DOHH2 (cell line): Measurements from ENCODE around the gene ARHGAP24.

Experiments used
- H3F3A ChIP-seq: fragments of 200-600 bp; sonication (generic), shearing (Covaris generic); 2 replicates; pipeline ENCODE4 v1.6.0; 2016; ENCODE audit warnings: antibody characterized with exemption, mild to moderate bottlenecking; ENCODE audit not compliant: control insufficient read depth, insufficient read depth
- H3K27ac ChIP-seq: fragments of 200-600 bp; sonication (generic); 2 replicates; pipeline ENCODE4 v1.5.1; 2014; ENCODE audit warnings: low read depth, mild to moderate bottlenecking, low read length, moderate library complexity
- H3K27me3 ChIP-seq: fragments of 200-600 bp; sonication (generic); 2 replicates; pipeline ENCODE4 v1.6.1; 2014; ENCODE audit warnings: mild to moderate bottlenecking, low read length, mixed read lengths; ENCODE audit not compliant: control insufficient read depth
- H3K36me3 ChIP-seq: fragments of 200-600 bp; sonication (generic); 2 replicates; pipeline ENCODE4 v1.6.1; 2014; ENCODE audit warnings: mild to moderate bottlenecking, low read length, moderate library complexity, mixed read lengths; ENCODE audit not compliant: control insufficient read depth
- H3K4me1 ChIP-seq: fragments of 200-600 bp; sonication (generic); 2 replicates; pipeline ENCODE4 v1.6.1; 2014; ENCODE audit warnings: mild to moderate bottlenecking, low read length, mixed read lengths; ENCODE audit not compliant: control insufficient read depth
- H3K4me2 ChIP-seq: fragments of 200-600 bp; sonication (generic); 2 replicates; pipeline ENCODE4 v1.6.0; 2014; ENCODE audit warnings: mild to moderate bottlenecking, low read length, moderate library complexity
- H3K4me3 ChIP-seq: fragments of 200-600 bp; sonication (generic); 2 replicates; pipeline ENCODE4 v1.5.1; 2014; ENCODE audit warnings: mild to moderate bottlenecking, low read length, mixed read lengths
- H3K79me2 ChIP-seq: fragments of 200-600 bp; sonication (generic); 2 replicates; pipeline ENCODE4 v1.6.1; 2014; ENCODE audit warnings: mild to moderate bottlenecking, low read length, mixed read lengths; ENCODE audit not compliant: control insufficient read depth
- H3K9me2 ChIP-seq: fragments of 200-600 bp; sonication (generic); replicated peaks from 2 replicates; pipeline ENCODE4 v1.6.1; 2014; ENCODE audit warnings: mild to moderate bottlenecking, low read length, mixed read lengths; ENCODE audit not compliant: control insufficient read depth
- H3K9me3 ChIP-seq: fragments of 200-600 bp; sonication (generic); 2 replicates; pipeline ENCODE4 v1.6.1; 2014; ENCODE audit warnings: antibody characterized with exemption, low read length, mixed read lengths; ENCODE audit not compliant: control insufficient read depth, insufficient read depth
- H4K20me1 ChIP-seq: fragments of 200-600 bp; sonication (generic); 2 replicates; pipeline ENCODE4 v1.6.0; 2014; ENCODE audit warnings: low read depth, mild to moderate bottlenecking, antibody characterized with exemption, low read length, moderate library complexity; ENCODE audit not compliant: control insufficient read depth, insufficient read depth
- CTCF ChIP-seq: fragments of 200-600 bp; sonication (generic); IDR thresholded peaks from one replicate; pipeline ENCODE4 v1.5.1; 2014; ENCODE audit warnings: antibody characterized with exemption, mild to moderate bottlenecking, low read depth, low read length; ENCODE audit not compliant: poor library complexity, severe bottlenecking
- EZH2phosphoT487 ChIP-seq: fragments of 200-600 bp; sonication (generic); IDR thresholded peaks from 2 replicates; pipeline ENCODE4 v1.6.1; 2017; ENCODE audit warnings: borderline replicate concordance, mild to moderate bottlenecking, antibody characterized with exemption, low read length, moderate library complexity, mixed read lengths

ARHGAP24 gene

GRCh38 chr4:85579942-85580341, 105.0 kb downstream of the ARHGAP24 start:
- H3K9me3 ChIP-seq, result no peaks in the 10 kb centered on the region
- no peaks in the 10 kb centered on the region for H4K20me1 ChIP-seq
- H3K4me2 ChIP-seq, result no peak overlapping the region
- H3F3A ChIP-seq, result no peaks in the 10 kb centered on the region
- no peaks in the 10 kb centered on the region for H3K79me2 ChIP-seq
- no peaks in the 10 kb centered on the region for H3K36me3 ChIP-seq
- no peak overlapping the region for H3K4me3 ChIP-seq
- no peaks in the 10 kb centered on the region for H3K4me1 ChIP-seq
- TF ChIP-seq EZH2phosphoT487, result no peak
- no peak for TF ChIP-seq CTCF
- H3K9me2 ChIP-seq, result no peaks in the 10 kb centered on the region
- H3K27me3 ChIP-seq, result no peaks in the 10 kb centered on the region
- H3K27ac ChIP-seq, result no peak overlapping the region

GRCh38 chr4:85580489-85580888, 105.5 kb downstream of the ARHGAP24 start:
- no peaks in the 10 kb centered on the region for H3K9me2 ChIP-seq
- TF ChIP-seq EZH2phosphoT487 (no peak), CTCF (no peak)
- H4K20me1 ChIP-seq, result no peaks in the 10 kb centered on the region
- H3K27ac ChIP-seq, result no peak overlapping the region
- no peaks in the 10 kb centered on the region for H3K36me3 ChIP-seq
- no peaks in the 10 kb centered on the region for H3F3A ChIP-seq
- no peaks in the 10 kb centered on the region for H3K27me3 ChIP-seq
- no peaks in the 10 kb centered on the region for H3K79me2 ChIP-seq
- no peak overlapping the region for H3K4me2 ChIP-seq
- H3K4me3 ChIP-seq, result no peak overlapping the region
- H3K9me3 ChIP-seq, result no peaks in the 10 kb centered on the region
- H3K4me1 ChIP-seq, result no peaks in the 10 kb centered on the region

GRCh38 chr4:85587952-85588351, 113.0 kb downstream of the ARHGAP24 start:
- TF ChIP-seq CTCF, result no peak
- no peak for TF ChIP-seq EZH2phosphoT487
- Histone ChIP-seq H3K27me3 (no peaks in the 10 kb centered on the region), H3K79me2 (no peaks in the 10 kb centered on the region), H3K4me1 (no peaks in the 10 kb centered on the region), H3K9me2 (no peaks in the 10 kb centered on the region), H3F3A (no peaks in the 10 kb centered on the region), H3K36me3 (no peaks in the 10 kb centered on the region), H3K9me3 (no peaks in the 10 kb centered on the region), H3K27ac (no peak overlapping the region), H3K4me2 (no peak overlapping the region), H4K20me1 (no peaks in the 10 kb centered on the region), H3K4me3 (no peak overlapping the region)
